Cortex of kidney (tissue), 1 donor: ENCODE measurements around the gene WDR48.

Experiments used
- DNase-seq: peaks from one replicate; lab custom pipeline; 2025; lab: John Stamatoyannopoulos, UW

WDR48 gene

GRCh38 chr3:39124876-39125840 is 73.3 kb downstream of the WDR48 start:
- DNase-seq: no peak

GRCh38 chr3:39125841-39126500 is 74.2 kb downstream of the WDR48 start:
- no peak for DNase-seq

GRCh38 chr3:39126532-39127071 is 74.8 kb downstream of the WDR48 start:
- no peak for DNase-seq

- no peak for DNase-seq
Observed at GRCh38 chr3:39127269-39127907, 75.6 kb downstream of the WDR48 start.

GRCh38 chr3:39127908-39128304 is 76.1 kb downstream of the WDR48 start:
- no peak for DNase-seq

- DNase-seq: no peak
Observed at GRCh38 chr3:39128951-39129350, 77.1 kb downstream of the WDR48 start.

- no peak for DNase-seq
Observed at GRCh38 chr3:39130026-39130425, 78.2 kb downstream of the WDR48 start.

GRCh38 chr3:39130693-39131265 is 79.0 kb downstream of the WDR48 start:
- DNase-seq: no peak

- DNase-seq: no peak
Observed at GRCh38 chr3:39132096-39133092, 80.6 kb downstream of the WDR48 start.

GRCh38 chr3:39133093-39133490 is 81.3 kb downstream of the WDR48 start:
- DNase-seq: no peak

- no peak for DNase-seq
Observed at GRCh38 chr3:39133822-39134221, 82.0 kb downstream of the WDR48 start.

- no peak for DNase-seq
Observed at GRCh38 chr3:39134305-39134704, 82.5 kb downstream of the WDR48 start.

GRCh38 chr3:39135170-39135805 is 83.5 kb downstream of the WDR48 start:
- no peak for DNase-seq

GRCh38 chr3:39136533-39137434 is 85.0 kb downstream of the WDR48 start:
- no peak for DNase-seq

GRCh38 chr3:39137435-39137936 is 85.7 kb downstream of the WDR48 start:
- DNase-seq: no peak

- DNase-seq: no peak
Observed at GRCh38 chr3:39137991-39138803, 86.4 kb downstream of the WDR48 start.

- no peak for DNase-seq
Observed at GRCh38 chr3:39138804-39139415, 87.1 kb downstream of the WDR48 start.

- DNase-seq: no peak
Observed at GRCh38 chr3:39139442-39139841, 87.6 kb downstream of the WDR48 start.
